Fibroblast of skin of right biceps (primary cell): ENCODE results near the gene LPGAT1.

Experiments used
- DNase-seq: peaks from one replicate; pipeline ENCODE4 v3.0.0-alpha.2; 2013

LPGAT1 gene

GRCh38 chr1:211753649-211754251 is 76.8 kb downstream of the LPGAT1 start:
- DNase-seq = no peak

GRCh38 chr1:211752951-211753486 is 77.5 kb downstream of the LPGAT1 start:
- no peak for DNase-seq

GRCh38 chr1:211752317-211752716 is 78.2 kb downstream of the LPGAT1 start:
- DNase-seq = no peak

GRCh38 chr1:211751438-211751837 is 79.1 kb downstream of the LPGAT1 start:
- no peak for DNase-seq

- no peak for DNase-seq
These were observed 80.0 kb downstream of the LPGAT1 start for GRCh38 chr1:211750599-211750998.

GRCh38 chr1:211749251-211749650 is 81.3 kb downstream of the LPGAT1 start:
- no peak for DNase-seq

- DNase-seq = no peak
These were observed 81.8 kb downstream of the LPGAT1 start for GRCh38 chr1:211748810-211749209.

GRCh38 chr1:211742889-211743529 is 87.6 kb downstream of the LPGAT1 start:
- DNase-seq = no peak

- DNase-seq = no peak
These were observed 88.3 kb downstream of the LPGAT1 start for GRCh38 chr1:211742272-211742671.

- DNase-seq = peak; percentile 9
These were observed 88.8 kb downstream of the LPGAT1 start for GRCh38 chr1:211741788-211742187.

GRCh38 chr1:211741116-211741515 is 89.4 kb downstream of the LPGAT1 start:
- no peak for DNase-seq

GRCh38 chr1:211739671-211740411 is 90.7 kb downstream of the LPGAT1 start:
- no peak for DNase-seq

- no peak for DNase-seq
These were observed 91.8 kb downstream of the LPGAT1 start for GRCh38 chr1:211738691-211739301.

GRCh38 chr1:211738096-211738690 is 92.4 kb downstream of the LPGAT1 start:
- DNase-seq = no peak

- DNase-seq = no peak
These were observed 93.2 kb downstream of the LPGAT1 start for GRCh38 chr1:211737115-211738035.

- DNase-seq = no peak
These were observed 94.1 kb downstream of the LPGAT1 start for GRCh38 chr1:211736351-211736915.

- peak; percentile 86 for DNase-seq
These were observed 95.1 kb downstream of the LPGAT1 start for GRCh38 chr1:211735208-211736170.

GRCh38 chr1:211734791-211735190 is 95.8 kb downstream of the LPGAT1 start:
- DNase-seq = no peak

- DNase-seq = no peak
These were observed 96.2 kb downstream of the LPGAT1 start for GRCh38 chr1:211734359-211734758.

GRCh38 chr1:211732293-211732980 is 98.1 kb downstream of the LPGAT1 start:
- no peak for DNase-seq
